ENCODE data around the gene SSR1. TPM values are rescaled to one million over a fixed set of nuclear protein-coding genes. Genes with fewer than 3 reads are reported as not detected.

Gene SSR1
- total and polyA plus RNA-seq, 2 experiments from 2014 or later = 65.3 to 70.2 TPM

DNA sequence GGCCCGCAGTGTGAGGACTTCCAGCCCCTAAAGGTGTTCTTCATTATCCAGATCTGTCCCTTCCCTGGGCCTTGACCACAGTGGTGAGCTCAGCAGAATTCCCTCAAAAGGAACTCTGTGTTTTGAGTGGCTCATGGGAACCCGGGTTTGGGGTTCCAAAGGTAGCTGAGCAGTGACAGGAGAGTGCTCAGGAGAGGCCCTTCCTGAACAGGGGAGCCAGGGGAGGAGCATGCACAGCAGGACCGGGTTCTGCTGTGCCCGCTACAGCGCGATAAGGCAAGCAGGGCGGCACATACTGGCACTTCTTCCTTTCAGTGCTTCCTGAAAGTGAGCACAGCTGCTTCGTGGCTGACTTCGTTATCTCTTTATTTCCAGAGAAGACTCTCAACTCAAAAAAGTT lies 88.3 kb downstream of the SSR1 start:
- Histone ChIP-seq H3K36me3 (ENCODE audit: insufficient read depth) (no peaks in the 10 kb centered on the region; the same call in 1 of the 2 replicates), H3K4me1 (ENCODE audit: insufficient read depth) (no peaks in the 10 kb centered on the region), H2AFZ (no peak overlapping the region), H3K9me2 (ENCODE audit: insufficient read depth) (no peaks in the 10 kb centered on the region), H4K20me1 (replicated peaks; ENCODE audit: insufficient read depth) (no peaks in the 10 kb centered on the region), H3K79me2 (replicated peaks; ENCODE audit: insufficient read depth) (no peaks in the 10 kb centered on the region), H3K27me3 (ENCODE audit: insufficient read depth) (no peaks in the 10 kb centered on the region), H3K4me3 (no peak overlapping the region), H3K27ac (ENCODE audit: low read depth) (no peak overlapping the region), H3K4me2 (peak overlapping the region; percentile 52; the same call in 1 of the 2 replicates), H3F3A (replicated peaks; ENCODE audit: low read depth) (no peaks in the 10 kb centered on the region)
- DNase-seq (ENCODE audit: low spot score) (no peak), ATAC-seq (peak; percentile 35)
- TF ChIP-seq NANOG (IDR thresholded peaks at IDR 0.05; ENCODE audit: borderline replicate concordance) (no peak), POLR2AphosphoS5 (IDR thresholded peaks at IDR 0.05; ENCODE audit: low read depth) (no peak), EZH2phosphoT487 (IDR thresholded peaks at IDR 0.05; ENCODE audit: unreplicated experiment) (no peak), ZNF331 (CRISPR knock-in tag; IDR thresholded peaks at IDR 0.05; ENCODE audit: low read depth) (no peak), CREB1 (CRISPR knock-in tag; IDR thresholded peaks at IDR 0.05; ENCODE audit: low read depth) (no peak), STAT1 (IDR thresholded peaks at IDR 0.05; ENCODE audit: unreplicated experiment) (no peak), EZH2 (IDR thresholded peaks at IDR 0.05; ENCODE audit: low read depth, unreplicated experiment) (no peak), ZNF114 (CRISPR knock-in tag; IDR thresholded peaks at IDR 0.05) (no peak), JUNB (IDR thresholded peaks at IDR 0.05; ENCODE audit: unreplicated experiment) (no peak)
- TF ChIP-seq, protein P1, sequence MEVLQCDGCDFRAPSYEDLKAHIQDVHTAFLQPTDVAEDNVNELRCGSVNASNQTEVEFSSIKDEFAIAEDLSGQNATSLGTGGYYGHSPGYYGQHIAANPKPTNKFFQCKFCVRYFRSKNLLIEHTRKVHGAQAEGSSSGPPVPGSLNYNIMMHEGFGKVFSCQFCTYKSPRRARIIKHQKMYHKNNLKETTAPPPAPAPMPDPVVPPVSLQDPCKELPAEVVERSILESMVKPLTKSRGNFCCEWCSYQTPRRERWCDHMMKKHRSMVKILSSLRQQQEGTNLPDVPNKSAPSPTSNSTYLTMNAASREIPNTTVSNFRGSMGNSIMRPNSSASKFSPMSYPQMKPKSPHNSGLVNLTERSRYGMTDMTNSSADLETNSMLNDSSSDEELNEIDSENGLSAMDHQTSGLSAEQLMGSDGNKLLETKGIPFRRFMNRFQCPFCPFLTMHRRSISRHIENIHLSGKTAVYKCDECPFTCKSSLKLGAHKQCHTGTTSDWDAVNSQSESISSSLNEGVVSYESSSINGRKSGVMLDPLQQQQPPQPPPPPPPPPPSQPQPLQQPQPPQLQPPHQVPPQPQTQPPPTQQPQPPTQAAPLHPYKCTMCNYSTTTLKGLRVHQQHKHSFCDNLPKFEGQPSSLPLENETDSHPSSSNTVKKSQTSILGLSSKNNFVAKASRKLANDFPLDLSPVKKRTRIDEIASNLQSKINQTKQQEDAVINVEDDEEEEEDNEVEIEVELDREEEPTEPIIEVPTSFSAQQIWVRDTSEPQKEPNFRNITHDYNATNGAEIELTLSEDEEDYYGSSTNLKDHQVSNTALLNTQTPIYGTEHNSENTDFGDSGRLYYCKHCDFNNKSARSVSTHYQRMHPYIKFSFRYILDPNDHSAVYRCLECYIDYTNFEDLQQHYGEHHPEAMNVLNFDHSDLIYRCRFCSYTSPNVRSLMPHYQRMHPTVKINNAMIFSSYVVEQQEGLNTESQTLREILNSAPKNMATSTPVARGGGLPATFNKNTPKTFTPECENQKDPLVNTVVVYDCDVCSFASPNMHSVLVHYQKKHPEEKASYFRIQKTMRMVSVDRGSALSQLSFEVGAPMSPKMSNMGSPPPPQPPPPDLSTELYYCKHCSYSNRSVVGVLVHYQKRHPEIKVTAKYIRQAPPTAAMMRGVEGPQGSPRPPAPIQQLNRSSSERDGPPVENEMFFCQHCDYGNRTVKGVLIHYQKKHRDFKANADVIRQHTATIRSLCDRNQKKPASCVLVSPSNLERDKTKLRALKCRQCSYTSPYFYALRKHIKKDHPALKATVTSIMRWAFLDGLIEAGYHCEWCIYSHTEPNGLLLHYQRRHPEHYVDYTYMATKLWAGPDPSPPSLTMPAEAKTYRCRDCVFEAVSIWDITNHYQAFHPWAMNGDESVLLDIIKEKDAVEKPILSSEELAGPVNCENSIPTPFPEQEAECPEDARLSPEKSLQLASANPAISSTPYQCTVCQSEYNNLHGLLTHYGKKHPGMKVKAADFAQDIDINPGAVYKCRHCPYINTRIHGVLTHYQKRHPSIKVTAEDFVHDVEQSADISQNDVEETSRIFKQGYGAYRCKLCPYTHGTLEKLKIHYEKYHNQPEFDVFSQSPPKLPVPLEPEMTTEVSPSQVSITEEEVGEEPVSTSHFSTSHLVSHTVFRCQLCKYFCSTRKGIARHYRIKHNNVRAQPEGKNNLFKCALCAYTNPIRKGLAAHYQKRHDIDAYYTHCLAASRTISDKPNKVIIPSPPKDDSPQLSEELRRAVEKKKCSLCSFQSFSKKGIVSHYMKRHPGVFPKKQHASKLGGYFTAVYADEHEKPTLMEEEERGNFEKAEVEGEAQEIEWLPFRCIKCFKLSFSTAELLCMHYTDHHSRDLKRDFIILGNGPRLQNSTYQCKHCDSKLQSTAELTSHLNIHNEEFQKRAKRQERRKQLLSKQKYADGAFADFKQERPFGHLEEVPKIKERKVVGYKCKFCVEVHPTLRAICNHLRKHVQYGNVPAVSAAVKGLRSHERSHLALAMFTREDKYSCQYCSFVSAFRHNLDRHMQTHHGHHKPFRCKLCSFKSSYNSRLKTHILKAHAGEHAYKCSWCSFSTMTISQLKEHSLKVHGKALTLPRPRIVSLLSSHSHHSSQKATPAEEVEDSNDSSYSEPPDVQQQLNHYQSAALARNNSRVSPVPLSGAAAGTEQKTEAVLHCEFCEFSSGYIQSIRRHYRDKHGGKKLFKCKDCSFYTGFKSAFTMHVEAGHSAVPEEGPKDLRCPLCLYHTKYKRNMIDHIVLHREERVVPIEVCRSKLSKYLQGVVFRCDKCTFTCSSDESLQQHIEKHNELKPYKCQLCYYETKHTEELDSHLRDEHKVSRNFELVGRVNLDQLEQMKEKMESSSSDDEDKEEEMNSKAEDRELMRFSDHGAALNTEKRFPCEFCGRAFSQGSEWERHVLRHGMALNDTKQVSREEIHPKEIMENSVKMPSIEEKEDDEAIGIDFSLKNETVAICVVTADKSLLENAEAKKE (CRISPR knock-in tag; IDR thresholded peaks at IDR 0.05) = no peak
- TF ChIP-seq, protein P2, sequence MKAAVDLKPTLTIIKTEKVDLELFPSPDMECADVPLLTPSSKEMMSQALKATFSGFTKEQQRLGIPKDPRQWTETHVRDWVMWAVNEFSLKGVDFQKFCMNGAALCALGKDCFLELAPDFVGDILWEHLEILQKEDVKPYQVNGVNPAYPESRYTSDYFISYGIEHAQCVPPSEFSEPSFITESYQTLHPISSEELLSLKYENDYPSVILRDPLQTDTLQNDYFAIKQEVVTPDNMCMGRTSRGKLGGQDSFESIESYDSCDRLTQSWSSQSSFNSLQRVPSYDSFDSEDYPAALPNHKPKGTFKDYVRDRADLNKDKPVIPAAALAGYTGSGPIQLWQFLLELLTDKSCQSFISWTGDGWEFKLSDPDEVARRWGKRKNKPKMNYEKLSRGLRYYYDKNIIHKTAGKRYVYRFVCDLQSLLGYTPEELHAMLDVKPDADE (IDR thresholded peaks at IDR 0.05) = no peak
- TF ChIP-seq, protein P3, sequence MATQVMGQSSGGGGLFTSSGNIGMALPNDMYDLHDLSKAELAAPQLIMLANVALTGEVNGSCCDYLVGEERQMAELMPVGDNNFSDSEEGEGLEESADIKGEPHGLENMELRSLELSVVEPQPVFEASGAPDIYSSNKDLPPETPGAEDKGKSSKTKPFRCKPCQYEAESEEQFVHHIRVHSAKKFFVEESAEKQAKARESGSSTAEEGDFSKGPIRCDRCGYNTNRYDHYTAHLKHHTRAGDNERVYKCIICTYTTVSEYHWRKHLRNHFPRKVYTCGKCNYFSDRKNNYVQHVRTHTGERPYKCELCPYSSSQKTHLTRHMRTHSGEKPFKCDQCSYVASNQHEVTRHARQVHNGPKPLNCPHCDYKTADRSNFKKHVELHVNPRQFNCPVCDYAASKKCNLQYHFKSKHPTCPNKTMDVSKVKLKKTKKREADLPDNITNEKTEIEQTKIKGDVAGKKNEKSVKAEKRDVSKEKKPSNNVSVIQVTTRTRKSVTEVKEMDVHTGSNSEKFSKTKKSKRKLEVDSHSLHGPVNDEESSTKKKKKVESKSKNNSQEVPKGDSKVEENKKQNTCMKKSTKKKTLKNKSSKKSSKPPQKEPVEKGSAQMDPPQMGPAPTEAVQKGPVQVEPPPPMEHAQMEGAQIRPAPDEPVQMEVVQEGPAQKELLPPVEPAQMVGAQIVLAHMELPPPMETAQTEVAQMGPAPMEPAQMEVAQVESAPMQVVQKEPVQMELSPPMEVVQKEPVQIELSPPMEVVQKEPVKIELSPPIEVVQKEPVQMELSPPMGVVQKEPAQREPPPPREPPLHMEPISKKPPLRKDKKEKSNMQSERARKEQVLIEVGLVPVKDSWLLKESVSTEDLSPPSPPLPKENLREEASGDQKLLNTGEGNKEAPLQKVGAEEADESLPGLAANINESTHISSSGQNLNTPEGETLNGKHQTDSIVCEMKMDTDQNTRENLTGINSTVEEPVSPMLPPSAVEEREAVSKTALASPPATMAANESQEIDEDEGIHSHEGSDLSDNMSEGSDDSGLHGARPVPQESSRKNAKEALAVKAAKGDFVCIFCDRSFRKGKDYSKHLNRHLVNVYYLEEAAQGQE (IDR thresholded peaks at IDR 0.05; ENCODE audit: unreplicated experiment) = no peak
- TF ChIP-seq, protein P4, sequence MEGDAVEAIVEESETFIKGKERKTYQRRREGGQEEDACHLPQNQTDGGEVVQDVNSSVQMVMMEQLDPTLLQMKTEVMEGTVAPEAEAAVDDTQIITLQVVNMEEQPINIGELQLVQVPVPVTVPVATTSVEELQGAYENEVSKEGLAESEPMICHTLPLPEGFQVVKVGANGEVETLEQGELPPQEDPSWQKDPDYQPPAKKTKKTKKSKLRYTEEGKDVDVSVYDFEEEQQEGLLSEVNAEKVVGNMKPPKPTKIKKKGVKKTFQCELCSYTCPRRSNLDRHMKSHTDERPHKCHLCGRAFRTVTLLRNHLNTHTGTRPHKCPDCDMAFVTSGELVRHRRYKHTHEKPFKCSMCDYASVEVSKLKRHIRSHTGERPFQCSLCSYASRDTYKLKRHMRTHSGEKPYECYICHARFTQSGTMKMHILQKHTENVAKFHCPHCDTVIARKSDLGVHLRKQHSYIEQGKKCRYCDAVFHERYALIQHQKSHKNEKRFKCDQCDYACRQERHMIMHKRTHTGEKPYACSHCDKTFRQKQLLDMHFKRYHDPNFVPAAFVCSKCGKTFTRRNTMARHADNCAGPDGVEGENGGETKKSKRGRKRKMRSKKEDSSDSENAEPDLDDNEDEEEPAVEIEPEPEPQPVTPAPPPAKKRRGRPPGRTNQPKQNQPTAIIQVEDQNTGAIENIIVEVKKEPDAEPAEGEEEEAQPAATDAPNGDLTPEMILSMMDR (conservative IDR thresholded peaks at IDR 0.05; ENCODE audit: low read depth in 2 of 2) = no peak
- Mint-ChIP-seq H3K4me3 (no peak overlapping the region), H3K27me3 (ENCODE audit: insufficient read depth, low read depth, poor library complexity) (peaks cover 7% of the 10 kb centered on the region), H3K4me1 (peaks cover 21% of the 10 kb centered on the region), H3K9me3 (no peaks in the 10 kb centered on the region), H3K27ac (peak overlapping the region; percentile 80), H3K36me3 (ENCODE audit: low read depth) (peaks cover 41% of the 10 kb centered on the region)
